Left colon (tissue), 2 donors: Measurements from ENCODE around the gene SEMA4C. TPM values are rescaled to one million over a fixed set of nuclear protein-coding genes. Genes with fewer than 3 reads are reported as not detected.

ENCODE experiments used
- ATAC-seq: fragments of 200-7000 bp; cut with Tn5 transposase; one replicate; pipeline ENCODE4 v1.9.1; 2020; ENCODE audit warnings: mild to moderate bottlenecking, moderate library complexity
- DNase-seq, 2 donors: peaks; one replicate each; pipeline ENCODE4 v3.0.0-alpha.2; 2020
- intact Hi-C, 2 donors: fragments of 100-400 bp; cut with DNase I in 1 of 2; cut with micrococcal nuclease in 1 of 2; formaldehyde crosslinking; loops; one replicate each; pipeline versions ENCODE4 v1.11.2 to v1.14.0; 2022; cut with DNase I, micrococcal nuclease
- total RNA-seq, 2 donors: library from RNA; stranded (reverse); fragmentation: NEBNext Ultra II Directional; extraction: Animal tissue kit (Norgen Biotek cat#: 25700); gene quantifications; one replicate each; pipeline ENCODE4 v1.2.1, GENCODE V29; 2021
- donor health status: DM: no; HTN: no; CAD: no.
- donor health status: DM: yes; HTN: yes; CAD: no.

SEMA4C gene
- total RNA-seq, 2 donors from 2014 or later = 13.2 to 17.5 TPM

GRCh38 chr2:96859099-96859649, 10.7 kb downstream of the SEMA4C start:
- ATAC-seq (no peak), DNase-seq (peak in 1 of 2 donors; percentile 49)
- intact Hi-C loops = loop anchor here in 1 of 2 donors (5.0 kb wide), 1 partner anchor 93 kb away; no protein-coding TSS in a partner anchor

GRCh38 chr2:96857667-96858372, 12.1 kb downstream of the SEMA4C start, which contains the start of gene ANKRD39:
ANKRD39 (minus strand) TSS chr2:96858016; CDS start chr2:96857987, 29 bp downstream.
- DNase-seq = peak; percentile 97 to 98
- ATAC-seq = peak; percentile 89
- intact Hi-C loops = loop anchor here in 1 of 2 donors (5.0 kb wide), 1 partner anchor 94 kb away; no protein-coding TSS in a partner anchor

- intact Hi-C loops = loop anchor here in 1 of 2 donors (5.0 kb wide), 1 partner anchor 95 kb away; no protein-coding TSS in a partner anchor
- DNase-seq (peak in 1 of 2 donors; percentile 53), ATAC-seq (peak; percentile 32)
Measured at GRCh38 chr2:96856776-96857666, 12.9 kb downstream of the SEMA4C start.

GRCh38 chr2:96853321-96853720, 16.6 kb downstream of the SEMA4C start:
- ATAC-seq (no peak), DNase-seq (no peak)
- intact Hi-C loops = no loop called here

GRCh38 chr2:96852667-96853066, 17.2 kb downstream of the SEMA4C start:
- ATAC-seq (no peak), DNase-seq (no peak)
- intact Hi-C loops = no loop called here

GRCh38 chr2:96848264-96848663, 21.6 kb downstream of the SEMA4C start:
- no peak for DNase-seq
- intact Hi-C loops = no loop called here
- no peak for ATAC-seq

- ATAC-seq (no peak), DNase-seq (no peak)
- intact Hi-C loops = no loop called here
Measured at GRCh38 chr2:96847586-96847985, 22.3 kb downstream of the SEMA4C start.

GRCh38 chr2:96846825-96847224, 23.1 kb downstream of the SEMA4C start:
- intact Hi-C loops = no loop called here
- no peak for DNase-seq
- no peak for ATAC-seq

- ATAC-seq (no peak), DNase-seq (no peak)
- intact Hi-C loops = no loop called here
Measured at GRCh38 chr2:96844405-96844808, 25.5 kb downstream of the SEMA4C start.

- DNase-seq = no peak
- ATAC-seq = no peak
- intact Hi-C loops = no loop called here
Measured at GRCh38 chr2:96843538-96844268, 26.2 kb downstream of the SEMA4C start, which contains the start of gene ANKRD23. ANKRD23 (minus strand) TSS chr2:96844021; CDS start chr2:96843992, 29 bp downstream.

GRCh38 chr2:96842600-96842999, 27.3 kb downstream of the SEMA4C start:
- ATAC-seq = no peak
- intact Hi-C loops = no loop called here

GRCh38 chr2:96841701-96842495, 28.0 kb downstream of the SEMA4C start:
- intact Hi-C loops = no loop called here
- DNase-seq = no peak
- ATAC-seq = no peak

More at GRCh38 chr2:96842600-96842999, 27.3 kb downstream of the SEMA4C start:
- DNase-seq = no peak

GRCh38 chr2:96839875-96840850, 29.7 kb downstream of the SEMA4C start:
- intact Hi-C loops = no loop called here
- DNase-seq (no peak), ATAC-seq (no peak)

- DNase-seq (peak; percentile 80 to 92), ATAC-seq (peak; percentile 89)
- intact Hi-C loops = no loop called here
Measured at GRCh38 chr2:96839293-96839874, 30.5 kb downstream of the SEMA4C start.

- peak in 1 of 2 donors; percentile 23 for DNase-seq
- intact Hi-C loops = no loop called here
- peak; percentile 17 for ATAC-seq
Measured at GRCh38 chr2:96838345-96839292, 31.3 kb downstream of the SEMA4C start.
